ENCODE data around the gene HCLS1.

HCLS1 gene

DNA sequence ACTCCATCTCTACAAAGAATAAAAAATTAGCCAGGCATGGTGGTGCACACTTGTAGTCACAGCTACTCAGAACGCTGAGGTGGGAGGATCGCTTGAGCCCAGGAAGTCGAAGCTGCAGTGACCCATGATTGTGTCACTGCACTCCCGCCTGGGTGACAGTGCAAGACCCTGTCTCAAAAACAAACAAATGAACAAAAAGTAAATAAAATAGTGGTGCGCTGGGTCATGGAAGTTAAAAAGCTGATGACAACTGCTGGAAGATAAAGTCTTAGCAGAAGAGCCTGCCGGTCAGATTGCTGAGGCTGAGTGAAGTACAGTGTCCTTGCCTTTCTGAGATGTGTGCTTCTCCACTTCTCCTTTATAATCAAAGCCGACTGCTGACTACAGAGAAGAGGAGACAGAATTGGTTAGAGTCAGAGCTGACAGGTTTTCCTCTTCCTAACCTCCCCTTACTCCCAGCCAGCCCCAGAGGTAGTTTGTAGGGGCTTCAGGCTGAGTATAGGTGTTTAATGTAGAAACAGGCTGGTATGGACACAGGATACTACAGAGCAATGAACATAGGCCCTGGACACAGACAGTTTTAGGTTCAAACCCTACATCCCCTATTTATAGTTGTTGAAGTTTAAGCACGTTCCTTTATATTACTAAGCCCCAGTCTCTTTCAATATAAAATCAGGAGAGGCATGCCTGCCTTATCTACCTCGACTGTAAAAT, 17.9 kb downstream of the HCLS1 start:
- H3K4me3 ChIP-seq (ENCODE audit: low read depth, low read length), result no peak overlapping the region
- no peak for DNase-seq (ENCODE audit: low read depth)
- TF ChIP-seq CTCF (IDR thresholded peaks at IDR 0.05; ENCODE audit: low read depth, low read length, missing control alignments), result no peak

DNA sequence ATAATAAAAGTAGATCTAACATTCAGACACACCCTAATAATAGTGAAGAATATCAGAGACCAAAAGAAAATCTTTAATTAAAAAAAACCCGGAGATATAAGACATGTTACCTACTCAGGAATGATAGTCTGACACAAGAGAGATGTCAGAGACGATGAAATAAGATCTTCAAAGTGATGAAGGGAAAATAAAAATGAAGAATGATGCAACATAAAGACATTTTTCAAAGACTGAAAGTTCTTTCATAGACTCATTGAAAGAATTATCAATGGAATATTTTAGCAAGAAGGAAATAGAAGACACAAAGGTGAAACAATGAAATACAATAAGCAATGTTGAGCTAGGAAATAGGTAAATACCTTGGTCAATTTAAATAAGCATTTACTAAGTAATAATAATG, 19.6 kb downstream of the HCLS1 start:
- DNase-seq (ENCODE audit: low read depth), result no peak
- H3K4me3 ChIP-seq (ENCODE audit: low read depth, low read length), result no peak overlapping the region
- TF ChIP-seq CTCF (IDR thresholded peaks at IDR 0.05; ENCODE audit: low read depth, low read length, missing control alignments), result no peak

DNA sequence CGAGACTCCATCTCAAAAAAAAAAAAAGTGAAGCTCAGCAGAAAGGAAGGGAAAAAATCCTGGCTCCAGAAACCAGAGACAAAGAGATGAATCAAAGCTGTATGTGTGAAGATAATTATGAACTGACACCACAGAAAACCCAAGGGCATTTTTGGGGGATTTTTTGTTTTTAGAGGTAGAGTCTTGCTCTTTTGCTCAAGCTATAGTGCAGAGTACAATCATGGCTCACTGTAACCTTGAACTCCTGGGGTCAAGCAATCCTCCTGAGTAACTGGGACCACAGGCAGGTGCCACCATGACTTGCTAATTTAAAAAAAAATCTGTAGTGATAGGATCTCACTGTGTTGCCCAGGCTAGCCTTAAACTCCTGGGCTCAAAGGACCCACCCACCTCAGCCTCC, 22.8 kb downstream of the HCLS1 start:
- no peak for DNase-seq (ENCODE audit: low read depth)
- H3K4me3 ChIP-seq (ENCODE audit: low read depth, low read length), result no peak overlapping the region
- TF ChIP-seq CTCF (IDR thresholded peaks at IDR 0.05; ENCODE audit: low read depth, low read length, missing control alignments), result no peak

DNA sequence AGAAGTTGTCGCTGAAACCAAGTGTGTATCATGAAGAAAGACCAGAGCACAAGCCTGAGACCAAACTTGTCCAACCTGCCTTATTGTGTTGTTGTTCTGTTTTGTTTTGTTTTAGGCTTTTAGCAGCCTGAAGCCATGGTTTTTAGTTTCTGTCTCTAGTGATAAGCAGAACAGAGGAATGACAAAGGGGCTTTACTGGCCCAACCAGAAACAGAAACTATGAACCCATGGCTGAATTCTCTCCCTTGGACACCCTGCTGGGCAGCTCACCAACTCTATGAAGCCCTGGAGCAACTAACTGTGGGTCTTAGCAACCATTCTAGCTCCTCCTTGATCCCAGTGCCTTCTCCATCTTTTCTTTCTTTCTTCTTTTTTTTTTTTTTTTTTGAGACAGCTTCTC, 30.3 kb downstream of the HCLS1 start:
- no peak overlapping the region for H3K4me3 ChIP-seq (ENCODE audit: low read depth, low read length)
- no peak for DNase-seq (ENCODE audit: low read depth)
- no peak for TF ChIP-seq CTCF (IDR thresholded peaks at IDR 0.05; ENCODE audit: low read depth, low read length, missing control alignments)

DNA sequence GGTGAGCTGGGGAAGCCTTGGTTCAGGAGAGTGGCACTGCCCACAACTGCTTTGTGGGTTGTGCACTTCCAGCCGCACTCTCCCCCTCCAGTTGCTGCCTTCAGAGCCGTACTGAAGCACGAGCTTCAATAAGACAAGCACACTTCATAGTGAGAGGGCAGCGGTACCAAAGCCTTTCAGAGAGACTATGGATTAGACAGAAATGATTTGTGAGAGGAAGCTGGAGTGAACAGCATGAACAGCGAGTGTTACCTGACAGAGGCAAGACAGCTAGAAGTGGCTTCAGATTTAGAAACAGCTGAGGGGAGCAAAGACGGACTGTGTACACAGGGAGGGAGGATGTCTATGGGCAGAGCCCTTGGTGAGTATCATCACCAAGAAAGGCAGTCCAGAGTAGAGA, 31.1 kb downstream of the HCLS1 start:
- TF ChIP-seq CTCF (IDR thresholded peaks at IDR 0.05; ENCODE audit: low read depth, low read length, missing control alignments), result no peak
- DNase-seq (ENCODE audit: low read depth), result no peak
- no peak overlapping the region for H3K4me3 ChIP-seq (ENCODE audit: low read depth, low read length)

DNA sequence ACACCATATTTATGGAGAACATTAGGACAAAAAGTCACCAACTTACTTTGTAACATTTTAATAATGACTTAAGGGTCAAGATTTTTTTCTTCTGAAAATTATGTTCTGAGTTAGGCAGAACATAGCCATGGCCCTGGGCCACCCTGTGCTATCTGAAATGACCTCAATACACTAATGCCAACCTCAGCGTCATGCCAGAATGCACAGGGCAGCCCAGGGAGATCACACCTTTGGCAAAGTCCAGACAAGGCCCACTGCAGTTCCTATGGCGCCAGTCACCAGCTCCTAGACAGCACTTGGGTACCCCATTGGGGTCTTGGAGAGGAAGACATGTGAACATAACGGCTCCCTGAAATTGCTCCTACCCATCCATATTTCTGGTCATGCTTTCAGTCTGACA, 33.1 kb downstream of the HCLS1 start:
- no peak overlapping the region for H3K4me3 ChIP-seq (ENCODE audit: low read depth, low read length)

More for the DNA sequence above, 33.1 kb downstream of the HCLS1 start:
- no peak for TF ChIP-seq CTCF (IDR thresholded peaks at IDR 0.05; ENCODE audit: low read depth, low read length, missing control alignments)
- no peak for DNase-seq (ENCODE audit: low read depth)
